IgD-negative memory B cell (primary cell): ENCODE data around the gene KL. TPM values are rescaled to one million over a fixed set of nuclear protein-coding genes. Genes with fewer than 3 reads are reported as not detected.
A peak's percentile ranks its signal among the peaks of the same experiment; 100 is the strongest.

Experiments
- H3K27ac Mint-ChIP-seq, 3 donors: one replicate each; pipeline ENCODE4 v1.8.0; 2020 to 2022; ENCODE audit warnings: mild to moderate bottlenecking in 3 of 3, mixed read lengths in 3 of 3, moderate library complexity in 1 of 3
- H3K27me3 Mint-ChIP-seq: one replicate; pipeline ENCODE4 v1.8.0; 2021; ENCODE audit warnings: mixed read lengths
- H3K36me3 Mint-ChIP-seq: one replicate; pipeline ENCODE4 v1.8.0; 2020; ENCODE audit warnings: mild to moderate bottlenecking, mixed read lengths
- H3K4me1 Mint-ChIP-seq, 3 donors: one replicate each; pipeline ENCODE4 v1.8.0; 2020 to 2022; ENCODE audit warnings: mixed read lengths in 3 of 3, mild to moderate bottlenecking in 1 of 3
- H3K4me3 Mint-ChIP-seq, 4 donors: one replicate each; pipeline ENCODE4 v1.8.0; 2020 to 2022; ENCODE audit warnings: mild to moderate bottlenecking in 4 of 4, mixed read lengths in 4 of 4, moderate library complexity in 3 of 4
- H3K9me3 Mint-ChIP-seq, 3 donors: one replicate each; pipeline ENCODE4 v1.8.0; 2020 to 2021; ENCODE audit warnings: mixed read lengths in 3 of 3, mild to moderate bottlenecking in 1 of 3
- polyA plus RNA-seq: library from polyadenylated mRNA; unstranded; fragments of 300-500 nt; fragmentation: Illumina TruSeq; gene quantifications from one replicate; pipeline ENCODE4 v1.2.3, GENCODE V29; 2021

Gene KL
- polyA plus RNA-seq, 1 donor from 2014 or later: not detected

- Mint-ChIP-seq H3K4me3 (no peak overlapping the region), H3K27ac (no peak overlapping the region), H3K27me3 (peaks cover 21% of the 10 kb centered on the region)
These were observed 97.9 kb downstream of the KL start for GRCh38 chr13:33114146-33114545.

GRCh38 chr13:33115274-33115673 is 99.1 kb downstream of the KL start:
- peak overlapping the region in 1 of 3 donors; percentile 29 for H3K27ac Mint-ChIP-seq
- H3K27me3 Mint-ChIP-seq: peaks cover 17% of the 10 kb centered on the region
- no peak overlapping the region for H3K4me3 Mint-ChIP-seq
- peaks cover 17 to 22% (median 18%) of the 10 kb centered on the region in 3 donors for H3K4me1 Mint-ChIP-seq
- H3K36me3 Mint-ChIP-seq: no peaks in the 10 kb centered on the region
- peaks cover 0 to 3% (median 0%) of the 10 kb centered on the region in 3 donors for H3K9me3 Mint-ChIP-seq

More at GRCh38 chr13:33114146-33114545, 97.9 kb downstream of the KL start:
- Mint-ChIP-seq H3K36me3 (no peaks in the 10 kb centered on the region), H3K4me1 (peaks cover 20 to 30% (median 28%) of the 10 kb centered on the region in 3 donors), H3K9me3 (peaks cover 0 to 3% (median 0%) of the 10 kb centered on the region in 3 donors)
